ENCODE data around the gene ONECUT1.
A peak's percentile ranks its signal among the peaks of the same experiment; 100 is the strongest.

The ONECUT1 gene

DNA sequence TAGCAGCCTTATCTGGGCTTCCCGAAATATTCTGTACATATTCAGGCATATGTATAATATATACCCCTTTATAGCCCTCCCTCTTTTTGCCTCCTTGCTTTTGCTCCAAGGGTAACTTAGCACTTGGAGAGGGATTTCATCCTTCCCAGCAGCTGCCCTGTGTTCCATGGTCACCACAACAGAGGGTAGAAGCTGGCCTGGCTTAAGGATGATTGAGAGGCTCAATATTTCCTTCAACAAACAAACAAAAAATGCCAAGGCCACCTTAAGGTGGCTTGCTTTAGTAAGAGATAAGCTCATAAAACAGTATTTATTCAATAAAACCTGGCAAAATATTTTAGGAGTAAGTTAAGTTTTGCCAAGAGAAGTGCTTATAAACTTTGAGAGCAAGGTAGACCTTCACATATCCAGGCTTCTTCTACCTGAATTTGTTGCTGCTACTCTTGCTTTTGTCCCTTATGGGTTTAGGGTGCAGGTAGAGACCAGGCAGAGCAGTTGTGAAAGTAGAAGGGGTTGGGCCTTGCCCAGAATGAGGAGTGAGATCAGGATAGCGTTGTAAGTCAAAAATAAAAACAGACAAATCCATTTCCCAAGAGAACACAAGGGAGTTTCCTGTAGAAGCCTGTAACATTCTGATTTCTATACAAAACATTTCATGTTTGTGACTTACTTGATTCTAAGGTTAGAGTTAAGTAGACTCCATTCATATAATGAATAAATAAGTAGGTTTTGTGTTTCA lies 58.2 kb downstream of the ONECUT1 start:
- DNase-seq (ENCODE audit: low read depth) = no peak

DNA sequence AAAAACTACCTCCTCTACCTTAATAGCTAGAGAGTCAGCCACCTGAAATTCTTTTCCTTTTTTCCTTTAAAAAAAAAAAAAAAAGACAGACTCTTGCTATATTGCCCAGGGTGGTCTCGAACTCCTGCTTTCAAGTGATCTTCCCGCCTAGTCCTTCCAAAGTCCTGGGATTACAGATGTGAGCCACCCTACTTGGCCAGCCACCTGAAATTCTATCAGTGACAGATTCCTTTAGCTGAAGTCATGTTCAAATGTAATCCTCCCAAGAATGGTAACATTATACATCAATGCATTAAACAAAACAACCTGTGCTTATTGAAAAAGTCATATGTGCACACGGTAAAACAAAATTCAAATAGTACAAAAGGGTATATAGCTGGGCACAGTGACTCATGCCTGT lies 59.1 kb downstream of the ONECUT1 start:
- DNase-seq (ENCODE audit: low read depth) = no peak

DNA sequence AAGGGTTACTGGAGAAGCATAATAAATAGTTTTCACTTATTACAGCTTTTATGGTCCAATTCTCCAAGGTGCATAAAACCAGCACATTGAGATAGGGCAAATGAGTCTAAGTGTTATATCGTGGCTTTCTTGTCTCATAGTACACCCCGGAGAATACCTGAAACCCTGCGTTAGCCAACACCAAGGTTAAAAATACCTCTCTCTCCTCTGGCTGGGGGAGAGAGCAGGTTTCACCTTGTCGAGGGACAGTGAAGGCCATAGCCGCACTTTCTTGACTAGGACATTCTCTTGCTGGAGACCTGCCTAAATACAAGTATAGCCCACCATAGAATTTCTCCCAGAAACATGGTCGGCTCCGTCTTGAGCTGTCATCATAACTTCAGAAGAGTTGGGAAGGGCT lies 59.5 kb downstream of the ONECUT1 start:
- no peak for DNase-seq (ENCODE audit: low read depth)

DNA sequence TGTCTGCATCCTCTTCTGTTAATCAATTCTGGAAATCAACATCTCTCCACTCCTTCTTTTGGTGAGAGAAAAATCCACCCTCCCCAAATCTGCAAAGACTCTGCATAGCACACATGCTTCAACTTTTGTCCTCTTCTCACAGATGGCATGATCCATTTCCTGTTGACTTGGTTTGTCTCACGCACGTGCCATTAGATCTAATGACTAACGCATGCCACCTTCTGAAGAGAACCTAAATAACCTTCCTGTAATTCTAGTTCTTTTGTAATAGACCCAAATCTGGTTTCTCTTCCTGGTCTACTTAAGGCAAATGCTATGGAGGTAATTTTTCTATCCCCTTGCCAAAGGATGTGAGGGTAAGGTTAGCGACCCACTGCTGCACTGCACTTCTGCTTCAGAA lies 60.0 kb downstream of the ONECUT1 start:
- DNase-seq (ENCODE audit: low read depth) = peak; percentile 74

DNA sequence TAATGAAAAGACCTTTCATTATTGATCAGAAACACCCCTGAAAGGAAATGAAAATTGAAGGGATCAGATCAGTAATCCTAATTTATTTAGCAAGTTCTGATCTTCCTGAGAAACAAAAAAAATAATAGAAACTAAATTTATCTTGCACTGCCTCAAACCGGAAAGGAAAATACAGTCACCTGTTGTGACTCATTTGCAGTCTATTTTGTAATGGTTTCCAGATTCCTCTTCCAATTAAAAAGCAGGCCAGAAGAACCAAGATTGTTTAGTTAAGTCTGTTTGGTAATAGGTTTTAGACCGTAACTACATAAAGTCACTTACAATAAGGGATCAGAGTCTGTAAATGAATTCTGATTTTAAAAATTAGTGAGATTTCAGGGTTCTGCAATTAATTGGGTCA lies 61.2 kb downstream of the ONECUT1 start:
- DNase-seq (ENCODE audit: low read depth) = peak; percentile 37

DNA sequence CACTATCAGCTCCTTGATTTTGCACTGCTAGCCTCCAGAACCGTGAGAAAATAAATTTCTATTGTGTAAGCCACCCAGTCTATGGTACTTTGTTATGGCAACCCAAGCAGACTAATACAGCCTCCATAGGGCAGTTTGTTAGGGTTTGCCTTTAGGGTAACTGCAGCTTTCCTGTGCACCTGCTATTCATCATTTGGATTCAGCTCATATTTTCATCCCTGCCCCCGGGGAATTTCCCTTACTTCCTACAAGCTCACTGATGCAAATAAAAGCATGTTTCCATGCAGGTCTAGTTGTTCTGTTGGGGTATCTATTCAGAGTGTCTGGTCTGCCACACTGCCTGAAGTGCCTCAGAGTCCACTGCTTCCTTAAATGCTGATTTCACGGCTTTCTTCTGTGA lies 62.3 kb downstream of the ONECUT1 start:
- DNase-seq (ENCODE audit: low read depth) = no peak

DNA sequence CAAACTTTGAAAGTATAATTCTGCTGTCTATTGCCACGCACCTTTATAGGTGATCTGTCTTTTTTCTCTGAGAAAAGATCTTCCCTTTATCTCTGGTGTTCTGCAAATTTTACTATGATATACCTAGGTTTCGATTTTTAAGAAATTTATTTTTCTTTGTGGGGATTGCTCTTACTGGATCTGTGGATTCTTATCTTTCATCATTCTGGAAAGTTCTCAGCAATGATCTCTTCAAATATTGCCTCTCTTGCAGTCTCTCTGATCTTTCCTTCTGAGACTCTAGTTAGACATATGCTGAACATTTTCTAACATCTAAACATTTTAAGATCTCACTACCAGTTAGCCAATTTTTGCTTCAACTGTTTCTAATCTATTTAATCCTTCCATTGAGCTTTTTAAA lies 63.9 kb downstream of the ONECUT1 start:
- no peak for DNase-seq (ENCODE audit: low read depth)

DNA sequence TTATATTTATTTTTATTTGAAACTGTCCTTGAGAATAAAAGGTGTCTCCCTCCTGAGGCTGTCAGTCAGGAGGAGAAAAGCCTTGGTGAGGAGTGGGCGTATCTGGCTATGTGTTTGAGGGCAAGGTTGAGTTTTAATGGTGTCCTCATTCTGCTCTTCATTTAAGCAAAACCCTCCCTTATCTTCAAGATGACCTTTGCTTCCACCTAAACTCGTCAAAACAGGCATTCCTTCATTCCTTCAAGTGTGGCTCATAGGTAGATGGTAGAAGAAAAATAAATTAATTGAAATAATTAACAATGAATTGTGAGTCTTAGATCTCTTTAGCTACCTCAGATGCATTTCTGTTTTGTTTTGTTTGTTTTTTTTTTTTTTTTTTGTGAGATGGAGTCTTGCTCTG lies 71.6 kb downstream of the ONECUT1 start:
- DNase-seq (ENCODE audit: low read depth) = no peak

DNA sequence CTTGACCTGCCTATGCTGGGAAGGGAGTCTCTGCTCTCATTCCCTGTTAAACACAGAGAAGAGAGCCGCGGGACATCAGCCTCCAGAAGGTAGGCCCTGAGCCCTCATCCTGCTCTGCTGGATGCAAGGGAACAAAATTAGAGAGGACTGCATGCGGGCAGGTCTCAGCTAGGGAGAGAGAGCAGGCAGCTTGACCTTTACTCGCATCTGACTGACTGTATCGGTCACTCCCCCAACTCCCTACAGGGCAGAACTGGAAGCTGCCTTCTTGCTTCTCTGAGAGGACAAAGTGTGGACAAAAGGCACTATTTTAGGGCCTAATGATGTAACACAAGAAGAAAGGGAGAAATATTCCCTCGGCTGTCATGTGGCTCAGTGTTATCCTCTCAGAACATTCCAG lies 72.2 kb downstream of the ONECUT1 start:
- no peak for DNase-seq (ENCODE audit: low read depth)

DNA sequence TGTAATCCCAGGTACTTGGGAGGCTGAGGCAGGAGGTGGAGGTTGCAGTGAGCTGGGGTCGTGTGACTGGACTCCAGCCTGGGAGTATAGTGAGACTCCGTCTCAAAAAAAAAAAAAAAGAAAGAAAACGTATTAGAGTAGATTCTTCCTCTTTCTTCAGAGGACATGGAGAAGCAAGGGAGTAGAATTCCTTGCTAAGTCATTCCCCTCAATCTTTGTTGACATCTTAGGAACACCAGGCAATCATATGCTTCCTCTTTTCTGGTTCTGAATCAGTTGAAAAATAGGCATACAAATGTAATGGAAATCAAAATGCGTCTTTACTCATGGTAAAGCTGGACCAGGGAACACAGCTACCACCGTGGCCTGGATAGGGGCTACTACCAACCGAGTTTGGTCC lies 72.7 kb downstream of the ONECUT1 start:
- no peak for DNase-seq (ENCODE audit: low read depth)

DNA sequence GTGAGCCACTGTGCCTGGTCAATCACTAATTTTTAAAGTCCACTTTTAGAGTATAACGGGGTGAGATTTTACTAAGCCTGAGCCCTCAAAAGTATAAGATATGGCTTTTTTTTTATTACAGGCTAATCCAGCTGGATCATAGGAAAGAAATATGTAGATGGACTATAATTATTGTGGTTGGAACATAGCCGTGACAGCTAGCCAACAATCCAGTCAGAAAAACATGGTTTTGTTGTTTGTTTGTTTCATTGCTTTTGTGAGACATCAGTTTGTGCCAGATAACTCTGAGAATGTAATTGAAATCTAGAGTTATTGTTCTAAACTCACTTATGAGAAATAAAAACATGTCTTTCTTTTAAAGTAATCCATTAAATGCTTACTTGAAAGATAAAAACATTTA lies 73.6 kb downstream of the ONECUT1 start:
- DNase-seq (ENCODE audit: low read depth) = no peak

DNA sequence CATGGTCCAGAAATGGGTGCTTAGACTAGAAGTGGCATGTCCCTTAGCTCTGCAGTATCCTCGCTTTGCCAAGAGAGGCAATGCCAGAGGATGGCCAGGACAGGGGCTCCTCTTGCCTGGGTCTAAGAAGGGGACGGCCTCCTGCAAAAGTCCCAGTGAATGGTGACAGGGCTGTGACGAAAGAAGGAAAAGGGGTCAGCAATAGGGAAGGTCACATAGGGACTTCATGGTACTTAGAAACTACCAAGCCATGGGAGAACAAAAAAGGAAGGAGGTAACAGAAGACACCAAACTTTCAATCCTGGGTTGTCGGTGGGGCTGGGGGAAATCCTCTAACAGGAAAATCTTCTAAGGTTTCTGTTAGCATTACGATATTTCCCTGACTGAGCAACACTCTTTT lies 74.7 kb downstream of the ONECUT1 start:
- DNase-seq (ENCODE audit: low read depth) = no peak

DNA sequence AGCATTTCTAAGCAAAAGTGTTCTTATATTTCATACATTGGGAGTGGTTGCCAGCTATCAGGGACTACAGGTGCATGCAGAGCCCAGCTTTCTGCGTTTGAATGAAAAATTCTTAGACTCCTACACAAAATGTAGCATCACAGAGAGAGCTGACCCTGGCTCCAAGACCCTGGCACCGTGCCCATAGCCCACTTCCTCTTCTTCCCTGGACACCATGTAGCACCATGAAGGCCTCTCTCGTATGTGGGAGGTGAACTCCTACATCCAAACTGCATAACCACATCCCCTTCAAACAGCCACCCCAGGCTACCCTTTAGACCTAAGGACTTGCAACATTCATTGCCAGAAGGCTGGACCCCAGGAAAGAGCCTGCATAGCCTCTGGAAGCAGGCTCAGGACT lies 75.2 kb downstream of the ONECUT1 start:
- DNase-seq (ENCODE audit: low read depth) = no peak

DNA sequence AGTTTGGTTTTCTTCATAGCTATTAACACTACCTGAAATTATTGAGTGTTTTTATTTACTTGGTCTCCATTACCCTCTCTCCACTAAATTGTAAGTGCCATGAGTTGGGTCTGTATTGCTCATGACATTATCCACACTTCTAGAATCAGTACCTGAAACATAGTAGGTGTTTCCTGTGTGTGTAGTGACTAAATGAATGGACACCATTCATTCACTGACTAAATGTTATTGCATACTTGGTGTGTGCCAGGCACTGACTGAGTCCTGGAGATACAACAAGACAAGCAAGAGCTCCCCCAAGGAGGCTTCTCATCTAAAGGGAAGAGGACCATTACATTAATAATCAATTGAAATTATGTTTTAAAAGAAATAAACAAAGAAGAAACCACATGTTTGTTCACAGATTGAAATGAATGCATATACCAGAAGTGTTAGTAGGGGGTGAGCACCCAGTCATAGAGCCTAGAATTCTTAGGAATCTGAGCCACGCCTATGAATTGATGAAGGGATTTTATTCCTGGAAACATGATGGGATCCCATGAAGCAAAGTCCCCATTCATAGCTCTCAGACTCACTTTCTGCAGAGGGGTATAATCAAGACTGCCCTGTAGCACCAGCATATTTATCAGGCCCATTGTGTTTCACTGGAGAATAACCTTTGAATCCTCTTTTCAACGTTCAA lies 79.3 kb downstream of the ONECUT1 start:
- no peak for DNase-seq (ENCODE audit: low read depth)

DNA sequence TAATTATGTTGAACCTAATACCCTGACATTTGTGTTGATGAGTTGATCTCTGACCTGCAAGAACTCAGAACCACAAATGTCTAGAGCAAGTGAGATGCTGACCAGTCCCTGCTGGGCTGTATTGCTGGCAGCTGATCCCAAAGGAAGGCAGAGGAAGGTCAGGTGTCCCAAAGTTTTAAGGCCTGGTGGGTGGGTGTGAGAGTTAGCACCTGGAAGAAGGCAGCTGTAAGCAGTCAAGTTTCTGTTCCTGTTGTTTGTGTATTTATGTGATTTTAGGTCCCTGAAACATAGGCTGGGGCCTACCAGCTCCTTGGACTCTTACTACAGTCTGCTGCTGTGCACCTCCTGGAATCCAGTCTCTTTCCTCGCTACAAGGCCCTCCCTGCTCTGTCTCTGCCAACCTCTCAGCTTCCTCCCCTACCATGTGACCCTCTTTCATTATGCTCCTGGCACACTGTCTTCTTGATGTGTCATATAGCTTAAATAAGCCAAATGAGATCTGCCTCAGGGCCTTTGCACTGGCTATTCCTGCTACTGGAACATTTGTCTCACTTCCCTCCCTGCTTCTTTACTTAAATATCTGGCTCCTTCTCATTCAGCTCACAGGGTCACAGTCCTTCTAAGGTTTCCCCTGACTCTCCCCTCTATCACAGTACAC lies 80.0 kb downstream of the ONECUT1 start:
- DNase-seq (ENCODE audit: low read depth) = no peak

DNA sequence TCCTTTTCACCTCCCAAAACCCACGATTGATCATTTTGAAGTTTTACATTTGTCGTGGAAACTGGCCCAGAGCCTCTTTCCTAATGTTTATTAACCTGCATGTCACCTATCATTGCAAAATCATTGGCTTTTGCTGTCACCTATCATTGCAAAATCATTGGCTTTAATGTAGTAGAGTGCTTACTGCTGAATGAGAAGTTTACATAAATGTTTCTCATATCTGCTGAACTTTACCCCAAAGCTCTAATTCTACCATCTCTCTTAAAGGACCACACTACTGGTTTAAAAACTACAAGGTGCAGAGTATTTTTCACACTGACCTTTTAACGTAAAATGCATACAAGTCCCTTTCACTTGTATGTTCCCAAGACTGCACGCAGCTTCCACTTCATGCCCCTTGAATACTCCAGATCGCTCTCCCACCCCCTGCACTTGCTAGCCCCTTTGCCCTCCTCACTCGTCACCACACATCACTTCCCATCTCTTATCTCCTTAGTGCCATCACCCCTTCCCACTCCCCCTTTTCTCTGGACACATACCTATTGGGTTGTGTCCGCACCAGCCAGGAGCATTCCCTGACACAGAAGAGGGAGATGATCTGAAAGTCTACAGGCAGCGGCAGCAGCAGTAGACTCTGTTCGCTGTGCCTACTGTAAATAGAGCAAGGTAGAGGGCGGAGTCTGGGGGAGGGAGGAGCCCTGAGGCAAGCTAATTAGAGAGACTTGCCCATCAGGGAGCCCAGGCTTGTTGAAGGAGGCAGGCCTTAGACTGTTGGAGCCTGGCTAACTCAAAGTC lies 80.8 kb downstream of the ONECUT1 start:
- DNase-seq (ENCODE audit: low read depth) = no peak
